GM18861 (cell line): Measurements from ENCODE around the gene LPP.
"Not testable (repeated sequence)": the region's sequence is repeated elsewhere in the genome, so short reads cannot be mapped to it uniquely, and the experiment has no call there.

ENCODE experiments used
- ATAC-seq: cut with Tn5 transposase; IDR thresholded peaks from one replicate; pipeline ENCODE4 v1.9.1; 2021; ENCODE audit not compliant: unreplicated experiment

The LPP gene

GRCh38 chr3:188690064-188690463, 536.1 kb downstream of the LPP start:
- no peak for ATAC-seq

GRCh38 chr3:188691004-188691403, 537.0 kb downstream of the LPP start:
- ATAC-seq: no peak

DNA sequence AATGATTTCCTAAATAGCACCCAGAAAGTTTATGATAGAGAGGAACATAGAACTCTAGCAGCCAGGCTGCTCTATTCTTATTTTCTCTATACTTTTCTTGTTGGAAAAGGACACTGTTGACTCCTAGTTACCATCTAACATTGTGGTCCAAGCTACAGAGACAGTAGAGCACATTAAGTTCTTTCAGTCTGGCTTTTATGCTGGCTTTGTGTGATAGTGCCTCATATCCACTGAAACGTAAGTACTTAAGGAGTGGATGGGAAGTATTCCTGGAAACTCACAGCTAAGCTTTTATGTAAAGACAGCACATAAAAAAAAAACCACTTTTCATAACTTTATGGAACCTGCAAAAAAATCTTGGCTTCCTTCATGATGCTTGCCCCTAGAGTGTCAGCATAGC, 537.7 kb downstream of the LPP start:
- no peak for ATAC-seq

DNA sequence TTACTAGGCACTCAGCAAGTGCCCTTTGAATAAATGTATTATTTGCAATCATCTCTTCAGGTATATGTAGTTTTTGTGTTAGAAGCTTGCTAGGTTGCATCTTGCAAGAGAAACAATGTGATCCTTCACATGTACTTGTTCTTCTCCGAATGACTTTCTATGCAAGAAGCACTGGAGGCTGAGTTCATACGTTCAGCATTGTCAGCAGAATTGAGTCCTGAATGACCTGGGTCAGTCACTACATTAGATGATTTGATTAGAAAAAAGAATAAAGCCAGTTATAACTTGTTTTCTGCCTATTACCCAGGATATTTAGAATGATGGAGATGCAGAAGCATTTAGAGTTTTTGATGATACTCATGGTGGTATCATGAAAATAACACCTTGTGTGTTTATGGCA, 538.7 kb downstream of the LPP start:
- no peak for ATAC-seq

- ATAC-seq: no peak
Measured at GRCh38 chr3:188693435-188693834, 539.5 kb downstream of the LPP start.

DNA sequence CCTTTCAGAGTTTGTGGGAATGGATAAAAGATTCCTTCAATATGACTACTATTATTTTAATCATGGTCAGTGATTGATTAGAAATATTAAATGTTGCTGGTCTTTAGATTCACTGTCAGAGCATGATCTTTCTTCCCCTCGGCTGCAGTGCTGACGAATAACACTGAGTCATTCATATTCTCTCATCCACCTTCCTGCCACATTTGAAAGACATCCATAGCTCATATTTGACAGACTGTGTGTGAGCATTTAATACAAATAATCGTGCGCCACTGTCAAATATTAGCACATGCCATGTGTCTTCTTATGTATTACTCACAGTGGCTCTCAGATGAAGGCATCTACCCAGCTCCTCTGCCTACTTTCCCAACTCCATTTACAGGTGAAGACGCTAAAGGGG, 541.3 kb downstream of the LPP start:
- no peak for ATAC-seq

- ATAC-seq: peak; percentile 86
Measured at GRCh38 chr3:188697127-188697526, 543.2 kb downstream of the LPP start.

DNA sequence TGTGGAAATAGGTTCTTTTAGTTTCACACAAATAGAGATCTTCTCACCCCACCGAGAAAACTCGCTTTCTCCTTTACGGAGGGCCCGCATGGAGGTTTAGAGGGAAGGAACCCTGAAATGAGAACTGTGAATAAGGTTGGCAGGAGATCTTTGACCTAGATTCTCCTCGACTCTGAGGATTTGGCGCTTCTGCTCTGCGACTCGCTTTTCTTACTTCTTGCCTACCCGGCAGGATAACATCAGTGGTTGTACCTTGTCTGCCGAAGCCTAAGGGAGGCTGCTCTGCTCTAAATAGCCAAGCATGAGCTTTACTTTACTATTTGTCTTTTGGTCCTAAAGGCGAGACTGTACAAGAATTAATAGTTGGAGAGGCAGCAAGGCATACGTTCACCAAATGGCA, 544.5 kb downstream of the LPP start:
- no peak for ATAC-seq

DNA sequence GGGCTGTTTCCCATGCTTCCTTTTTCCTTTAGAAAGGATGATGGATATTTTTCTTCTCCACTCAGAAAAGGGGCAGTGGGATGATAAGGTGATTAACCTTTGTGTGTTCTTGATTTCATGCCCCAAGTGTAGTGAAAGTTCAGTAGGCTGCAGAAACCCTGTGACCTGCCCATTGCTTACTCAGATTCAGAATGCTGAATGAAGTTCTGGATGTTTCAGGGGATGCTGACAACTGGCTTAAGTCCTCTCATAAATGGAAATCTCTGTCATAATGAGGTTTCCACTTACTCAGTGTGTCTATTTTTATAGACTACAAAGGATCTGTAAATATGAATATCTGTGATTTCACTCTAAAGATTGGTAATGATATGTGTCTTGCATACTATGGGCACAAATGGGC, 546.5 kb downstream of the LPP start:
- no peak for ATAC-seq

- no peak for ATAC-seq
Measured at GRCh38 chr3:188700918-188701317, 547.0 kb downstream of the LPP start.

GRCh38 chr3:188701485-188701969, 547.6 kb downstream of the LPP start:
- ATAC-seq: no peak

- ATAC-seq: not testable (repeated sequence)
Measured at GRCh38 chr3:188702028-188702427, 548.1 kb downstream of the LPP start.

DNA sequence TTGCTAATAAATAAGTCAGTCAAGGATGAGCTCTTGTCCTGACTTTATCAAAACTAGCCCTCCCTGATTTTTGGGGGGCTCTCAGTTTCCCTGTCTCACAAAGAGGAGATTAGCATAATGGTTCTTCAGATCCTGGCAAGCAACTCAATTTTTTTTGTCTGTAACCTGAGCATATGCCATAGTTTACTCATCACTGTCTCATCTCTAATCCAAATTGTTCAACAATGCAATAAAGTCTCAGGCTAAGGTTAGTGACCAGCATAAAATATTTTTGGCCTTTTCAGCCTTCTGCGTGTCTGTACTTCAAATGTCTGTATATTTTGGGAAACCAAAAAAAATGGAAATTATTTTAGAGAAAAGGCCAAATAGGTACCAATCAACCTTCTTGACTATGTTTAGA, 552.2 kb downstream of the LPP start:
- no peak for ATAC-seq

DNA sequence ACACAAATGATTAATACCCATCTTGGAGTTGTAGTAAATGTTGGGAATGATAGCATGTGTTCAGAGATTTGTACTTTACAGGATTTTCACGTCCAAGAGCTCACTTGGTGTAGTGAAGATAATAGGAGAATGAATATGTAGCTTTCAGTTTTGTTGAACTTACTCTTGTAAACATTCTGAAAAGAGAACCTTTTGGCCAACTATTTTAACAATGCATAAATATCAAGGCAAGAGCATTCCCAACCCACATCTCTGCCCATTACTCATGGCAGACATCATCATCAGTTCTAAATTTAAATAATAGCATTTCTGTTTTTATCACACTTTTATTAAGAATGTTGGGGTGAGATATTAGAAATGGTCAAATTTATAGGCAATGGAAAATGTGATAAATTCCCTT, 552.6 kb downstream of the LPP start:
- no peak for ATAC-seq

GRCh38 chr3:188707381-188708288, 553.7 kb downstream of the LPP start:
- no peak for ATAC-seq

- ATAC-seq: no peak
Measured at GRCh38 chr3:188711881-188712247, 557.9 kb downstream of the LPP start.

DNA sequence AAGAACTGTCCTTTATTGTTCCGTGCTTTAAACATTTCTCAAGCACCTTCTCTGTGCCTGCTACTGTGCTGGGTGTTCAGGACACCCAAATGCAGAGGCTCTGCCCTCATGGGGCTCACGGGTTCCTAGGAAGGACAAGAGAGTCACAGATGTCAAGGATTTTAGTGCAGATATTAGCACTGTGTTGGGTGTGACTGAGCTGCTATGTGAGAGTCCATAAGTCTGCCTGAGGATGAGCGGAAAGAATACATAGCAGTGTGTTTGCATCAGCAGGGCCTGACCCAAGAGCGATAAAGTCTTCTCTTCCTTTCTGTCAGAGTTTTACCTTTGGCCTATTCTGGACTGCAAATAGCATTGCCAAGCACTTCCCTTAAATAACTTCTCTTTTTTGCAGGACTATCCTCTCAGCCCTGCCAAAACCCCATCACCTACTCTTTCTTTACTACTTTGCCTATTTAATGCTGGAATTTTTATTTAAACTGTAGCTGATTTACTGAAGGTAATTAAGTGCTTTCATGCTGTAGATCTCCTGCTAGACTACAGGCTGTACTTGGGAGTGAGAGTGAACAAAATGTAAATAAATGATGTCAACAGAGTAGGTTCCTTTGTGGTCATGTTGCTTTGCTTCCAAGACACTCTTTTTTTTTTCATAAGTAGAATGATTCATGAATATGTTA, 558.4 kb downstream of the LPP start:
- ATAC-seq: no peak

DNA sequence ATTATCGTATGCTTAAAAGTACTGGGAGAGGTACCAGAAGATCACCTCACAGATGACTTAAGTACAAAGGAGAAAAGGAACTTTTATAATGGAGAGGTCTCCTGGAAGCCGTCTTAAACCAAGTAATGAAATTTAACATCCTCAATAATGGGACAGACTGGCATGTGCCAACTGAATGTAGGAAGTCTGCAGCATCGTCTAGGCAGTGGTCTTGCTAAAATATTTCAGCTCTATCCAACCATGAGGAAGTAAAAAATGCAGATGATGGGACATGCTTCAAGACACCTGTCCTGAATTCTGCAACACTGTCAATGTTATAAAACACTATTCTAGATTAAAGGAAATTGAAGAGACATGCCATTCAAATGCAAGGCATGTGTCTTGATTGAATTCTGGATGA, 559.0 kb downstream of the LPP start:
- ATAC-seq: no peak

DNA sequence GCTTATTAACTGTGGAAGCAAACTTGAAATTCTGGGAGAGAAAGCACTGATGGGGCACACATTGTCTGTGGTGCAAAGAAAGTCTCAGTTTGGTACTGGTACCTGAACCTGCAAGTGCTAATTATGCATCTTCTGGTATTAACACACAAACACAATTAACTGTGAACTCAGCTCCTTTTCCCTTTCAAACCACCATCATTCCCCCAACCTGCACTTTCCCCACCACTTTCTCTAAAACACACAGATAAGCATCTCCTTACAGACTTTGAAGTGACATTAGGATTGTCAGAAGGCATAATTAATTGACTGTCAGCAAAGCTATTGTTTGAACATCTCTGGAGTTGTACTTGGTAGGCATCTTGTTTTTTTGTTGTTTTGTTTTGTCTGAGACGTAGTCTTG, 565.6 kb downstream of the LPP start:
- no peak for ATAC-seq

DNA sequence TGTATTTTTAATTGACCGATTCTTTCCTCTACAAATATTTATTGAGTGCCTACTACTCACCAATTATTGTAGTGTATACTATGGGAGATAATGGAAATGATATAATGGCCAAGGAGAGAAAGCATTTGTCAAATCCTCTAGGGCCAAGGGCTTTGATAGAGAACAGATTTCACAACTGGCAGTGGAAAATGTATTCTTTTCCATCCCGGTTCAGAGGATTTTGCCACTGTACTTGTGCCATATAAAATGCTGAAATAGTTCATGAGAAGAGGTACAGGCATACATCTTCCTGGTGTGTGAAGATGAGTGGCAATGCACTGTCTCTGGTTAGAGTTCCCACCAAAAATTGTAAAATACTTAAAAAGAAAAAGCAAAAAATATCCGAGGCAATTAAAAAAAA, 566.3 kb downstream of the LPP start:
- ATAC-seq: no peak

DNA sequence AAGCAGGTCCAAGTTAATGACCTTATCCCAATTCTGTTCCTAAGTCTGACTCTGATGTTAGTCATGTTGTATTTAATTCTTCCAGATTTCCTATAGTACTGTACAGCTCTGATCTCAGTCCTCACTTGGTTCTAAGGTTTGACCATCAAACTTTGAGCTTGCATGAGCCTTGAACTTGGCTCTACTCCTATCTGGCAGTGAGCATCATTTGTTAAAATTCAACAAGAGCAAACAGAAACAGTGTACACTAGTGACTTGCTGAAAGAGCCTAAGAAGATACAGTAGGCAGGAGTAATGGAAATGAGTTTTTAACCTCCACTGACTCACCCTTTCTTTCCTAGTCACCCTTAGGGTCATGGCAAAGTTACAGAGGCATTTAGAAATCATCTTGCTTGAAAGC, 566.7 kb downstream of the LPP start:
- ATAC-seq: no peak

- no peak for ATAC-seq
Measured at GRCh38 chr3:188721312-188721711, 567.4 kb downstream of the LPP start.
